DOHH2 (cell line): ENCODE data around the gene PTPRK.

ENCODE experiments used
- EZH2phosphoT487 ChIP-seq: fragments of 200-600 bp; sonication (generic); IDR thresholded peaks from 2 replicates; pipeline ENCODE4 v1.6.1; 2017; ENCODE audit warnings: borderline replicate concordance, mild to moderate bottlenecking, antibody characterized with exemption, low read length, moderate library complexity, mixed read lengths
- TF ChIP-seq, protein P1 (sequence below): fragments of 200-600 bp; sonication (generic); IDR thresholded peaks from one replicate; pipeline ENCODE4 v1.5.1; 2014; ENCODE audit warnings: antibody characterized with exemption, mild to moderate bottlenecking, low read depth, low read length; ENCODE audit not compliant: poor library complexity, severe bottlenecking

DNA sequence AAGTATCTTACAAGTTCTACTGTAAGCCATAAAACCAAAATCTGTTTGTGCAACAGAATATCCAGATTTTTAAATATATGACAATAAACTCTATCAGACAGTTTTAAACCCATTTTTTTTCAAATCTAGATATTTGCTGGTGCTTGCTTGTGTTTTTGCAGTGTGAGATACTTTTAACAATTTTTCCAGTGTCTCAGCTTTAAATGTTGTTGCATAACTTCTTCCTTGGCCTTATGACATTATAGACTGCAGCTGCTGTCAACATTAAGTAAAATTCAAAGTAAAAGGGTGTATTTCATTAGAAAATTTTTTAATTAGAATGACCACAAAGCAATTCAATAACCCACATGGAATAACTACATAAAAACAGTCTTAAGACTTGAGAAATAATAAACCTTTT is 139.5 kb downstream of the PTPRK start:
- TF ChIP-seq, protein P1, sequence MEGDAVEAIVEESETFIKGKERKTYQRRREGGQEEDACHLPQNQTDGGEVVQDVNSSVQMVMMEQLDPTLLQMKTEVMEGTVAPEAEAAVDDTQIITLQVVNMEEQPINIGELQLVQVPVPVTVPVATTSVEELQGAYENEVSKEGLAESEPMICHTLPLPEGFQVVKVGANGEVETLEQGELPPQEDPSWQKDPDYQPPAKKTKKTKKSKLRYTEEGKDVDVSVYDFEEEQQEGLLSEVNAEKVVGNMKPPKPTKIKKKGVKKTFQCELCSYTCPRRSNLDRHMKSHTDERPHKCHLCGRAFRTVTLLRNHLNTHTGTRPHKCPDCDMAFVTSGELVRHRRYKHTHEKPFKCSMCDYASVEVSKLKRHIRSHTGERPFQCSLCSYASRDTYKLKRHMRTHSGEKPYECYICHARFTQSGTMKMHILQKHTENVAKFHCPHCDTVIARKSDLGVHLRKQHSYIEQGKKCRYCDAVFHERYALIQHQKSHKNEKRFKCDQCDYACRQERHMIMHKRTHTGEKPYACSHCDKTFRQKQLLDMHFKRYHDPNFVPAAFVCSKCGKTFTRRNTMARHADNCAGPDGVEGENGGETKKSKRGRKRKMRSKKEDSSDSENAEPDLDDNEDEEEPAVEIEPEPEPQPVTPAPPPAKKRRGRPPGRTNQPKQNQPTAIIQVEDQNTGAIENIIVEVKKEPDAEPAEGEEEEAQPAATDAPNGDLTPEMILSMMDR: no peak
- TF ChIP-seq EZH2phosphoT487: no peak
